Mesangial cell (primary cell): Measurements from ENCODE around the gene LYZL1. TPM values are rescaled to one million over a fixed set of nuclear protein-coding genes. Genes with fewer than 3 reads are reported as not detected.

Experiments
- total RNA-seq: library from RNA; depleted of rRNA; stranded (reverse); fragments of >200 nt; gene quantifications from 2 replicates; pipeline ENCODE4 v1.2.3, GENCODE V29; 2015

Gene LYZL1
- not detected in 2 replicates for total RNA-seq

GRCh38 chr10:29288906-29289305, at the start of gene LYZL1:
TSS of gene LYZL1 (plus strand) at chr10:29289070. CDS start at chr10:29291868, 2,798 bp downstream.

